Uterus (tissue), 2 donors: Measurements from ENCODE around the gene HSD17B7.

Experiments used
- POLR2A ChIP-seq, 2 donors: fragments of 450-650 bp; IDR thresholded peaks; one replicate each; pipeline ENCODE4 v1.6.1; 2016; ENCODE audit warnings: antibody characterized with exemption in 2 of 2, mild to moderate bottlenecking in 1 of 2, moderate library complexity in 1 of 2
- TF ChIP-seq, protein P1 (sequence below), 4 experiments: fragments of 200-600 bp in 2 of 4; fragments of 450-650 bp in 2 of 4; sonication (generic) in 2 of 4; IDR thresholded peaks; one replicate each; pipeline ENCODE4 v1.5.1; 2016 to 2019; ENCODE audit warnings: antibody characterized with exemption in 4 of 4, mild to moderate bottlenecking in 2 of 4, moderate library complexity in 1 of 4

DNA sequence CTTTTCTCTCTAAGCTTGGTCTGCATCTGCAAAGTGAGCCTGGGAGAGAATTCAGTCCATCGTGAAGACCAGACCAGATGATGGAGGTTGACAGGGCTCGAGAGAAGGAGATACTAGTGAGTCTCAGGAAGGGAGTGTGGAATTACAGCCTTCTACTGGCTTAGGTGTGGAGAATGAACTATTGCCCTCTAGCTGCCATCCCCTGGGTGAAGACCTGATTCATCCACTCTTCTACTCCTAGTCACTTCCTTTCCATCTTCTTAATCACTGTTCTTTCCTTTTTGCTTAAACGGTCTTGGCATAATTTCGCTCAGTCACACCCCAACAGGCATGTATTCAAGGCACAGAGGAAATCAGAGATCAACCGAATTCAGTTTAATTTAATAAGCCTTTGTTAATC lies 34.0 kb upstream of the HSD17B7 start:
- TF ChIP-seq, protein P1, sequence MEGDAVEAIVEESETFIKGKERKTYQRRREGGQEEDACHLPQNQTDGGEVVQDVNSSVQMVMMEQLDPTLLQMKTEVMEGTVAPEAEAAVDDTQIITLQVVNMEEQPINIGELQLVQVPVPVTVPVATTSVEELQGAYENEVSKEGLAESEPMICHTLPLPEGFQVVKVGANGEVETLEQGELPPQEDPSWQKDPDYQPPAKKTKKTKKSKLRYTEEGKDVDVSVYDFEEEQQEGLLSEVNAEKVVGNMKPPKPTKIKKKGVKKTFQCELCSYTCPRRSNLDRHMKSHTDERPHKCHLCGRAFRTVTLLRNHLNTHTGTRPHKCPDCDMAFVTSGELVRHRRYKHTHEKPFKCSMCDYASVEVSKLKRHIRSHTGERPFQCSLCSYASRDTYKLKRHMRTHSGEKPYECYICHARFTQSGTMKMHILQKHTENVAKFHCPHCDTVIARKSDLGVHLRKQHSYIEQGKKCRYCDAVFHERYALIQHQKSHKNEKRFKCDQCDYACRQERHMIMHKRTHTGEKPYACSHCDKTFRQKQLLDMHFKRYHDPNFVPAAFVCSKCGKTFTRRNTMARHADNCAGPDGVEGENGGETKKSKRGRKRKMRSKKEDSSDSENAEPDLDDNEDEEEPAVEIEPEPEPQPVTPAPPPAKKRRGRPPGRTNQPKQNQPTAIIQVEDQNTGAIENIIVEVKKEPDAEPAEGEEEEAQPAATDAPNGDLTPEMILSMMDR (IDR thresholded peaks at IDR 0.05): no peak
- no peak for TF ChIP-seq POLR2A (IDR thresholded peaks at IDR 0.05)
